ENCODE data around the gene TOMM40.
"Not testable (repeated sequence)": the region's sequence is repeated elsewhere in the genome, so short reads cannot be mapped to it uniquely, and the experiment has no call there.

TOMM40 gene

DNA sequence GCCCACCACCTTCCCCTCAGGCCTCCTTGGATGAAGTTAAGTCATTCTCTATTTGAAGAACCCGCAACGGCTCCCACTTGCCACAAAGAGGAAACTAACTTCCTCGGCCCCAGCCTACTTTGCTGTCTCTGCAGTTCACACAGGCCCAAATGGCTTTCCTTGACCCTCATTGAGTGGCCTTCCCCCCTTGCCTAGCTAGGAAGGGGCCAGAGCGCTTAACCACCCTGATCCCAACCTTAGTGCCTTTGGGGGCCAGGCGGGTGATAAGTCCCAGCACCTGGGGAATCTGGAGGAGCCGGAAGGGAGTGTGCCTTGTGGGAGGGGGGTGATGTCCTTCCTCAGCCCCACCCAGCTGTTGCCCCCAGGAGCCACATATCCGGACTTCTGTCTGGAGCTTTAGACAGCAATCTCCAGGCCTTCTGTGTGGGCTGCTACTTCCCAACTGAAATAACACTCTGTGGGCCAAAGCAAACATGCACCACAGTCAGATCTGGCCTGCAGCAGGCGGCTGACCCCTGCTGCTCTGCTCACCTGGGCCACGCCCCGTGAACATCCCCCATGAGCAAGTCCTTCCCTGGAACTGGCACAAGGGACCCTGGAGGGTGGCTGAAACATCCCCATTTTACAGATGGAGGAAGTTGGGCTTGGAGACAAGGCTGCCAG is 34.5 kb upstream of the TOMM40 start:
- Histone ChIP-seq H3K4me1 (ENCODE audit: control insufficient read depth, low read depth, low read length) (no peaks in the 10 kb centered on the region), H3K36me3 (ENCODE audit: control insufficient read depth, low read depth, low read length) (peaks cover 6% of the 10 kb centered on the region), H3K4me3 (ENCODE audit: low read length) (no peak overlapping the region), H3K9ac (ENCODE audit: low read length) (no peak overlapping the region), H3K27me3 (ENCODE audit: control insufficient read depth, insufficient read depth, low read length) (no peaks in the 10 kb centered on the region), H3K27ac (ENCODE audit: low read length) (no peak overlapping the region), H3K9me3 (ENCODE audit: control insufficient read depth, low read depth, low read length) (no peaks in the 10 kb centered on the region)

DNA sequence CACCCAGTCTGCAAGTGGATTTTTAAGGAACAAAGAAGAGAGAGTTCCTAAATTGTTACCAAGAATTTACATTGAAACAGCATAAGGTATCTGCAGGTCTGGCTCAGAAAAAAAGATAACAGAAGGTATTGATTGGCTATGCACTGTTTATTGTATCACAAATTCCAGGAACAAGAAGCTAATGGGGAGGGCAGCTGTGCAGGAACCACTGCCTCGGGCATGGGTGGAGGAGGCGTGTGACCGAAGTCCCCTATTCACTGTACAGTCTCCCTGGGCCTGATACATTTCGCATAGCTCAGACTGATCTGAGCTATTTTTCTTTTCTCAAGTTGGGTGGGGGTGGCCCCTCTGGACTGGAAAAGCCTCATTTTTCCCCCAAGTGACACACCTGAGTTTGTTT is 33.2 kb upstream of the TOMM40 start:
- H3K27ac ChIP-seq (ENCODE audit: low read length), result no peak overlapping the region
- no peaks in the 10 kb centered on the region for H3K4me1 ChIP-seq (ENCODE audit: control insufficient read depth, low read depth, low read length)
- H3K36me3 ChIP-seq (ENCODE audit: control insufficient read depth, low read depth, low read length), result peaks cover 6% of the 10 kb centered on the region
- no peak overlapping the region for H3K4me3 ChIP-seq (ENCODE audit: low read length)
- H3K9me3 ChIP-seq (ENCODE audit: control insufficient read depth, low read depth, low read length), result no peaks in the 10 kb centered on the region
- H3K27me3 ChIP-seq (ENCODE audit: control insufficient read depth, insufficient read depth, low read length), result no peaks in the 10 kb centered on the region
- H3K9ac ChIP-seq (ENCODE audit: low read length), result no peak overlapping the region

DNA sequence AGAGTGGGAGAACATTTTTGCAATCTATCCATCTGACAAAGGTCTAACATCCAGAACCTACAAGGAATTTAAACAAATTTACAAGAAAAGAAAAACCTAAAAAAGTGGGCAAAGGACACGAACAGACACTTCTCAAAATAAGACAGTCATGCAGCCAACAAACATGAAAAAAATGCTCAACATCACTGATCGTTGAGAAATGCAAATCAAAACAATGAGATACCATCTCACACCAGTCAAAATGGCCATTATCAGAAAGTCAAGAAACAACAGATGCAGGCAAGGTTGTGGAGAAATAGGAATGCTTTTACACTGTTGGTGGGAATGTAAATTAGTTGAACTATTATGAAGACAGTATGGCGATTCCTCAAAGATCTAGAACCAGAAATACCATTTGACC is 29.5 kb upstream of the TOMM40 start:
- H3K27ac ChIP-seq (ENCODE audit: low read length); H3K4me3 ChIP-seq (ENCODE audit: low read length); H3K9ac ChIP-seq (ENCODE audit: low read length); H3K4me1 ChIP-seq (ENCODE audit: control insufficient read depth, low read depth, low read length); H3K9me3 ChIP-seq (ENCODE audit: control insufficient read depth, low read depth, low read length); H3K27me3 ChIP-seq (ENCODE audit: control insufficient read depth, insufficient read depth, low read length): not testable (repeated sequence)
- H3K36me3 ChIP-seq (ENCODE audit: control insufficient read depth, low read depth, low read length), result peaks cover 23% of the 10 kb centered on the region

DNA sequence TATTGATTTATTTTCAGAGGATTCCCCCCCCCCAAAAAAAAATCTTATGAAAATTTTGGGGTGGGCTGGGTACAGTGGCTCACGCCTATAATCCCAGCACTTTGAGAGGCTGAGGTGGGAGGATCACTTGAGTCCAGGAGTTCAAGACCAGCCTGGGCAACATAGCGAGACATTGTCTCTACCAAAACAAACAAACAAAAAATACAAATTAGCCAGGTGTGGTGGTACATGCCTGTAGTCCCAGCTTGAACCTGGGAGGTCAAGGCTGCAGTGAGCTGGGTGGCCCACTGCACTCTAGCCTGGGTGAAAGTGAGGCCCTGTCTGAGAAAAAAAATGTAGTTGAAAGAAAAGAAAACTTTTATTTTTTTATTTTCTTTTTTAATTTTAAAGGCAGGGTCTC is 27.1 kb upstream of the TOMM40 start:
- Histone ChIP-seq H3K4me3 (ENCODE audit: low read length) (no peak overlapping the region), H3K9ac (ENCODE audit: low read length) (no peak overlapping the region), H3K4me1 (ENCODE audit: control insufficient read depth, low read depth, low read length) (no peaks in the 10 kb centered on the region), H3K36me3 (ENCODE audit: control insufficient read depth, low read depth, low read length) (peaks cover 33% of the 10 kb centered on the region), H3K9me3 (ENCODE audit: control insufficient read depth, low read depth, low read length) (no peaks in the 10 kb centered on the region), H3K27ac (ENCODE audit: low read length) (no peak overlapping the region), H3K27me3 (ENCODE audit: control insufficient read depth, insufficient read depth, low read length) (no peaks in the 10 kb centered on the region)

DNA sequence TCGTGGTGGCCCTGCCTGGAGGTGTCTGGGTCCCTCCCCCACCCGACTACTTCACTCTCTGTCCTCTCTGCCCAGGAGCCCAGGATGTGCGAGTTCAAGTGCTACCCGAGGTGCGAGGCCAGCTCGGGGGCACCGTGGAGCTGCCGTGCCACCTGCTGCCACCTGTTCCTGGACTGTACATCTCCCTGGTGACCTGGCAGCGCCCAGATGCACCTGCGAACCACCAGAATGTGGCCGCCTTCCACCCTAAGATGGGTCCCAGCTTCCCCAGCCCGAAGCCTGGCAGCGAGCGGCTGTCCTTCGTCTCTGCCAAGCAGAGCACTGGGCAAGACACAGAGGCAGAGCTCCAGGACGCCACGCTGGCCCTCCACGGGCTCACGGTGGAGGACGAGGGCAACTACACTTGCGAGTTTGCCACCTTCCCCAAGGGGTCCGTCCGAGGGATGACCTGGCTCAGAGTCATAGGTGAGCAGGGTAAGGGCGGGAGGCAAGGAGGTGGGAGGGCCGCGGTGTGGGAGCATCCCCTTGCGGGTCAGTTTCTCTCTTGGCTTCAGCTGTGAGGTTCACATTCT is 25.8 kb upstream of the TOMM40 start:
- no peaks in the 10 kb centered on the region for H3K4me1 ChIP-seq (ENCODE audit: control insufficient read depth, low read depth, low read length)
- no peak overlapping the region for H3K9ac ChIP-seq (ENCODE audit: low read length)

DNA sequence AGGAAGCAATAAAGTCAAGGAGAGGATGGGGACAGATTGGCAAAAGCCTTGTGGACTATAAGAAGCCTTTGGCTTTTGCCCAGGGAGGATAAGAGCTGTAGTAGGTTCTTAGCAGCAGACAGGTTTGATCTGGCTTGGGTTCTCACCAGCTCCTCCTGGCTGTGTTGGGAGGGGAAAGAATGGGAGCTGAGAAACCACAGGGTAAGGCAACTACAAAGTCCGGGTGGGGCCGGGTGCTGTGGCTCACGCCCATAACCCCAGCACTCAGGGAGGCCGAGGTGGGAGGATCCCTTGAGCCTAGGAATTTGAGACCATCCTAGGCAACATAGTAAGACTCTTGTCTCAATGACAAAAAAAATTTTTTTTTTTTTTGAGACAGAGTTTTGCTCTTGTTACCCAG is 24.4 kb upstream of the TOMM40 start:
- H3K36me3 ChIP-seq (ENCODE audit: control insufficient read depth, low read depth, low read length), result peaks cover 29% of the 10 kb centered on the region
- no peak overlapping the region for H3K4me3 ChIP-seq (ENCODE audit: low read length)
- H3K27me3 ChIP-seq (ENCODE audit: control insufficient read depth, insufficient read depth, low read length), result no peaks in the 10 kb centered on the region
- H3K9me3 ChIP-seq (ENCODE audit: control insufficient read depth, low read depth, low read length), result no peaks in the 10 kb centered on the region
- H3K27ac ChIP-seq (ENCODE audit: low read length), result no peak overlapping the region
- no peaks in the 10 kb centered on the region for H3K4me1 ChIP-seq (ENCODE audit: control insufficient read depth, low read depth, low read length)
- H3K9ac ChIP-seq (ENCODE audit: low read length), result no peak overlapping the region

More for the DNA sequence above, 25.8 kb upstream of the TOMM40 start:
- no peak overlapping the region for H3K27ac ChIP-seq (ENCODE audit: low read length)
- peaks cover 30% of the 10 kb centered on the region for H3K36me3 ChIP-seq (ENCODE audit: control insufficient read depth, low read depth, low read length)
- no peaks in the 10 kb centered on the region for H3K27me3 ChIP-seq (ENCODE audit: control insufficient read depth, insufficient read depth, low read length)
- H3K4me3 ChIP-seq (ENCODE audit: low read length), result no peak overlapping the region
- H3K9me3 ChIP-seq (ENCODE audit: control insufficient read depth, low read depth, low read length), result no peaks in the 10 kb centered on the region

DNA sequence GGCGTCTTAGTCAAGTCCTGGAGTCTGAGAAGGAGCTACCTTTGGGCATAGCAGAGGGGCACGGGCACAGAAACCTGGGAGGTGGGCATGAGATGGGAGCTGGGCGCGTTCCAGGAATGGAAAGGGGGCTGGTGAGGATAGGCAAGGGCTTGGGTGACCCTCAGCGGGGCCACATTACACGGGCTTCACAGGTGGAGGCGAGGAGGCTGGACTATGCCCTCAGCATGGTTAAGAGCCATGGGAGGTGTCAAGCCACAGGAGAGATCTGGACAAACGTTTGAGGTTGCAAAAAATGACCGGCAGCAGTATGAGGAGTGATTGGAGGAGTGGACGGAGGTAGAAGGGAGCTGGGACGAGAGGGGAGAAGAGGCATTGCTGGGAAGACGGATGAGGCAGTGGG is 23.5 kb upstream of the TOMM40 start:
- Histone ChIP-seq H3K27me3 (ENCODE audit: control insufficient read depth, insufficient read depth, low read length) (no peaks in the 10 kb centered on the region), H3K9me3 (ENCODE audit: control insufficient read depth, low read depth, low read length) (no peaks in the 10 kb centered on the region), H3K36me3 (ENCODE audit: control insufficient read depth, low read depth, low read length) (peaks cover 39% of the 10 kb centered on the region), H3K4me3 (ENCODE audit: low read length) (no peak overlapping the region), H3K4me1 (ENCODE audit: control insufficient read depth, low read depth, low read length) (no peaks in the 10 kb centered on the region), H3K9ac (ENCODE audit: low read length) (no peak overlapping the region), H3K27ac (ENCODE audit: low read length) (no peak overlapping the region)

DNA sequence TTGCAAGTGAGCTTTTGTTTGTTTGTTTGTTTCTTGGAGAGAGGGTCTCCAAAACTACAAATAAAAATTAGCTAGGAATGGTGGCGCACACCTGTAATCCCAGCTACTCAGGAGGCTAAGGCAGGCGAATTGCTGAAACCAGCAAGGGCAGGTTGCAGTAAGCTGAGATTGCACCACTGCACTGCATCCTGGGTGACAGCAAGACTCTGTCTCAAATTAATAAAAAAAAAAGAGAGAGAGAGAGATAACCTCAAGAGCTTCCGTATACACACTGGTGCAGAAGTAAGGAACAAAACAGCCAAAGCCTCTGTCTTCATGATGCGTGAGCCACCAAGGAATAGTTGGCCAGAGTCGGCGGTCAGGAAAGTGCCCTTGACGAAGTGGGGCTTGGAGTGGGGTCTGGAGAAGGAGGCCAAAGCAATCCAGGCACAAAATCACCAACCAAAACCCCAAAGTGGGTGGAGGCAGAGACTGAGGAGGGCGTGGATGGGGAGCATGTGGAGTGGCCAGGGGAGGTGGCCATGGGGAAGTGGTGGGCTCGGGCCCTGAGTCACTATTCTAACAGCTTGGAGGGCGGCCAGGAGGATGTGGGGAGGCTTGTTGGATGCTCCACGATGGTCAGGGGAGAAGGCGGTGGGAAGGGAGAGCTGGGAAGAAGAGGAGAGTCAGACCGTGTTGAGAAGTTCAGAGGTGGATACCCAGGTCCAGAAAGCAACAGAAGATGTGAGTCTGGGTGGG is 21.2 kb upstream of the TOMM40 start:
- H3K4me3 ChIP-seq (ENCODE audit: low read length), result no peak overlapping the region
- no peaks in the 10 kb centered on the region for H3K27me3 ChIP-seq (ENCODE audit: control insufficient read depth, insufficient read depth, low read length)
- no peaks in the 10 kb centered on the region for H3K4me1 ChIP-seq (ENCODE audit: control insufficient read depth, low read depth, low read length)
- H3K36me3 ChIP-seq (ENCODE audit: control insufficient read depth, low read depth, low read length), result peaks cover 57% of the 10 kb centered on the region
- no peaks in the 10 kb centered on the region for H3K9me3 ChIP-seq (ENCODE audit: control insufficient read depth, low read depth, low read length)
- H3K27ac ChIP-seq (ENCODE audit: low read length), result no peak overlapping the region
- no peak overlapping the region for H3K9ac ChIP-seq (ENCODE audit: low read length)

DNA sequence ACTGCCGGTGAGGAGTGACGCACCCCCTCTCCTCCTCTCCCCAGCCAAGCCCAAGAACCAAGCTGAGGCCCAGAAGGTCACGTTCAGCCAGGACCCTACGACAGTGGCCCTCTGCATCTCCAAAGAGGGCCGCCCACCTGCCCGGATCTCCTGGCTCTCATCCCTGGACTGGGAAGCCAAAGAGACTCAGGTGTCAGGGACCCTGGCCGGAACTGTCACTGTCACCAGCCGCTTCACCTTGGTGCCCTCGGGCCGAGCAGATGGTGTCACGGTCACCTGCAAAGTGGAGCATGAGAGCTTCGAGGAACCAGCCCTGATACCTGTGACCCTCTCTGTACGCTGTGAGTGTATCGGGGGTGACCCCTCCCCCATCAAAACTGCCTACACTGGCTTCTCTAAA is 19.2 kb upstream of the TOMM40 start:
- no peak overlapping the region for H3K27ac ChIP-seq (ENCODE audit: low read length)
- H3K27me3 ChIP-seq (ENCODE audit: control insufficient read depth, insufficient read depth, low read length), result no peaks in the 10 kb centered on the region
- H3K4me1 ChIP-seq (ENCODE audit: control insufficient read depth, low read depth, low read length), result no peaks in the 10 kb centered on the region
- H3K4me3 ChIP-seq (ENCODE audit: low read length), result no peak overlapping the region
- H3K9me3 ChIP-seq (ENCODE audit: control insufficient read depth, low read depth, low read length), result no peaks in the 10 kb centered on the region
- H3K36me3 ChIP-seq (ENCODE audit: control insufficient read depth, low read depth, low read length), result peaks cover 60% of the 10 kb centered on the region
- no peak overlapping the region for H3K9ac ChIP-seq (ENCODE audit: low read length)

DNA sequence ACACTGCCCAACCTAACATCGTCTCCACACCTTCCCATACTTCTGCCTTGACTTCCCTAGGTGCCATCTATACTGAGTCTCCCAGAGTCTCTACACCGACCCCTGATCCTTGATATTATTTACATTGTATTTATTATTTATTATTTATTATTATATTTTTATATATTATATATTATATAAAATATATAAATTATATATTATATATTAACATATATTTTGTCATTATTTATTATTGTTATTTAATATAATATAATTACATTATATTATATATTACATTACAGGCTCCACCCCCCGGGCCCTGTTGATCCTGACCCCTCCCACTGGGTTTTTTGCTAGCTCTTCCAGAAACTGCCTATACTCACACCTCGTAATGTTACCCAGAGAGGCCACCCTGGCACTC is 18.4 kb upstream of the TOMM40 start:
- Histone ChIP-seq H3K4me3 (ENCODE audit: low read length) (no peak overlapping the region), H3K9me3 (ENCODE audit: control insufficient read depth, low read depth, low read length) (no peaks in the 10 kb centered on the region), H3K4me1 (ENCODE audit: control insufficient read depth, low read depth, low read length) (no peaks in the 10 kb centered on the region), H3K36me3 (ENCODE audit: control insufficient read depth, low read depth, low read length) (peaks cover 61% of the 10 kb centered on the region), H3K9ac (ENCODE audit: low read length) (no peak overlapping the region), H3K27ac (ENCODE audit: low read length) (no peak overlapping the region), H3K27me3 (ENCODE audit: control insufficient read depth, insufficient read depth, low read length) (no peaks in the 10 kb centered on the region)

DNA sequence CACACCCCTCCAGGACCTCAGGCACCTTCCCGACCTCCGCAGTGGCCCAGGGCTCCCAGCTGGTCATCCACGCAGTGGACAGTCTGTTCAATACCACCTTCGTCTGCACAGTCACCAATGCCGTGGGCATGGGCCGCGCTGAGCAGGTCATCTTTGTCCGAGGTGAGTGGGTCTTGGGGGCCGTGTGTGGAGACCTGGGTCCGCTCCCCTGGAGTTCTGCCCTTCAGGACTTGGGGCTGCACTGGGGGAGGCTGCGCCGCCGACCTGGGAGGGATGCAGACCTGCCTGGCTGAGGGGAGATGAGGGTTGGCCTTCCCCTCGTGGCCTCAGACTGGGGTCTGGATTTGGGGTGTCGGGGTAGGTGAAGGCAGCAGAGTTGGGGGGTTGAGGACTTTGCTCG is 16.7 kb upstream of the TOMM40 start:
- Histone ChIP-seq H3K36me3 (ENCODE audit: control insufficient read depth, low read depth, low read length) (peaks cover 69% of the 10 kb centered on the region), H3K27ac (ENCODE audit: low read length) (no peak overlapping the region), H3K4me1 (ENCODE audit: control insufficient read depth, low read depth, low read length) (no peaks in the 10 kb centered on the region), H3K4me3 (ENCODE audit: low read length) (no peak overlapping the region), H3K27me3 (ENCODE audit: control insufficient read depth, insufficient read depth, low read length) (no peaks in the 10 kb centered on the region), H3K9ac (ENCODE audit: low read length) (no peak overlapping the region), H3K9me3 (ENCODE audit: control insufficient read depth, low read depth, low read length) (no peaks in the 10 kb centered on the region)
